H1 (cell line): ENCODE results near the gene TBCE. TPM values are rescaled to one million over a fixed set of nuclear protein-coding genes. Genes with fewer than 3 reads are reported as not detected.

Experiments
- ATF3 ChIP-seq: IDR thresholded peaks from 2 replicates; pipeline ENCODE4 v1.6.1; 2011; ENCODE audit warnings: low read depth, mild to moderate bottlenecking, low read length; ENCODE audit not compliant: insufficient read depth
- BRCA1 ChIP-seq: IDR thresholded peaks from 2 replicates; pipeline ENCODE4 v1.6.1; 2012; ENCODE audit warnings: low read depth, low read length, improper control_type of control experiment
- CHD1 ChIP-seq: IDR thresholded peaks from 2 replicates; pipeline ENCODE4 v1.6.1; 2012; ENCODE audit warnings: low read depth, low read length, improper control_type of control experiment
- CTCF ChIP-seq, 3 experiments: IDR thresholded peaks; 1 replicate in 2 of 3; 2 replicates in 1 of 3; pipeline versions ENCODE4 v1.5.1 to v1.6.1; 2011; ENCODE audit warnings: low read length in 3 of 3, mild to moderate bottlenecking in 3 of 3, inconsistent platforms in 2 of 3, low read depth in 1 of 3, moderate library complexity in 1 of 3; ENCODE audit not compliant: insufficient read depth in 1 of 3; ENCODE audit errors: control extremely low read depth in 1 of 3
- EZH2 ChIP-seq: fragments of 200-600 bp; sonication (generic); IDR thresholded peaks from 2 replicates; pipeline ENCODE4 v1.7.1; 2012; ENCODE audit warnings: low read depth, mild to moderate bottlenecking, moderate library complexity, low read length, inconsistent platforms; ENCODE audit not compliant: severe bottlenecking
- GABPA ChIP-seq: IDR thresholded peaks from 2 replicates; pipeline ENCODE4 v1.6.1; 2011; ENCODE audit warnings: mild to moderate bottlenecking, low read length, moderate library complexity, borderline replicate concordance; ENCODE audit not compliant: insufficient read depth
- MAFK ChIP-seq: IDR thresholded peaks from 2 replicates; pipeline ENCODE4 v1.6.1; 2012; ENCODE audit warnings: low read depth, mild to moderate bottlenecking, improper control_type of control experiment, low read length
- RNF2 ChIP-seq: fragments of 200-900, 300-1000 bp; sonication (generic); IDR thresholded peaks from 2 replicates; pipeline ENCODE4 v1.7.1; 2016; ENCODE audit warnings: borderline replicate concordance, low read depth, mild to moderate bottlenecking, antibody characterized with exemption, low read length; ENCODE audit not compliant: poor library complexity, severe bottlenecking; ENCODE audit errors: missing control alignments
- SAP30 ChIP-seq: fragments of 300-600 bp; sonication (generic); IDR thresholded peaks from 2 replicates; pipeline ENCODE4 v1.7.1; 2012; ENCODE audit warnings: low read length, moderate library complexity, mild to moderate bottlenecking, inconsistent platforms; ENCODE audit not compliant: insufficient read depth, insufficient replicate concordance
- SP2 ChIP-seq: IDR thresholded peaks from 2 replicates; pipeline ENCODE4 v1.6.1; 2012; ENCODE audit warnings: mild to moderate bottlenecking, low read length, inconsistent platforms
- SRF ChIP-seq: IDR thresholded peaks from 2 replicates; pipeline ENCODE4 v1.6.1; 2011; ENCODE audit warnings: mild to moderate bottlenecking, low read depth, low read length, moderate library complexity
- TAF7 ChIP-seq: optimal IDR thresholded peaks from 2 replicates; pipeline ENCODE3; 2011; ENCODE audit warnings: low read depth, mild to moderate bottlenecking, inconsistent platforms, low read length, moderate library complexity, borderline replicate concordance
- TBP ChIP-seq: IDR thresholded peaks from 2 replicates; pipeline ENCODE4 v1.6.1; 2011; ENCODE audit warnings: low read depth, low read length, improper control_type of control experiment
- USF2 ChIP-seq: IDR thresholded peaks from 2 replicates; pipeline ENCODE4 v1.6.1; 2011; ENCODE audit warnings: low read length, improper control_type of control experiment
- polyA plus RNA-seq, 7 experiments: library from polyadenylated mRNA; depleted of rRNA in 3 of 7; stranded (reverse) in 5 of 7; unstranded in 2 of 7; fragments of >200 nt in 5 of 7; fragments of 200-250 nt in 2 of 7; gene quantifications; 1 replicate in 5 of 7; 2 replicates in 1 of 7; 4 replicates in 1 of 7; pipeline versions ENCODE4 v1.2.1 to v1.2.3, GENCODE V29; 2011 to 2013; ENCODE audit warnings: missing spikeins in 2 of 7, mixed read lengths in 2 of 7
- total RNA-seq: library from RNA; stranded (reverse); fragmentation: NEBNext Ultra II Directional; extraction: Animal tissue kit (Norgen Biotek cat#: 25700); gene quantifications from 2 replicates; pipeline ENCODE4 v1.2.1, GENCODE V29; 2021

The TBCE gene
- total and polyA plus RNA-seq, 2 of the 8 experiments (the other 6 are each of a cell fraction or from before 2014, with no cell fraction given), result 22.7 to 42.9 TPM

- 0 out of 2 replicates have a peak, but pooled peaks have one; percentile 31 for TF ChIP-seq SRF
- peak; percentile 92 for TF ChIP-seq TAF7
- TF ChIP-seq SAP30, result no peak
- no peak for TF ChIP-seq RNF2
- no peak for TF ChIP-seq CHD1
- peak in 1 of 3 experiments; percentile 11; a peak in 2 of 4 replicates for TF ChIP-seq CTCF (IDR thresholded peaks at IDR 0.05; ENCODE audit: control extremely low read depth in 1 of 3, insufficient read depth in 1 of 3, low read depth in 1 of 3, low read length in 3 of 3)
- no peak for TF ChIP-seq SP2
- no peak for TF ChIP-seq BRCA1
- no peak for TF ChIP-seq MAFK
- 0 out of 2 replicates have a peak, but pooled peaks have one; percentile 24 for TF ChIP-seq ATF3
- TF ChIP-seq EZH2, result no peak
- TF ChIP-seq GABPA, result peak; percentile 87; the same call in 1 of the 2 replicates
- peak; percentile 74 for TF ChIP-seq USF2
- peak; percentile 91 for TF ChIP-seq TBP
Measured at GRCh38 chr1:235367000-235367908, at the start of gene TBCE (continued).
